Thyroid gland (tissue), 4 donors: Measurements from ENCODE around the gene PADI1.

Experiments used
- POLR2A ChIP-seq, 2 donors: fragments of 450-650 bp; IDR thresholded peaks; one replicate each; pipeline ENCODE4 v1.6.1; 2017; ENCODE audit warnings: antibody characterized with exemption in 2 of 2, mild to moderate bottlenecking in 2 of 2, moderate library complexity in 1 of 2
- TF ChIP-seq, protein P1 (sequence below), 6 experiments: fragments of 200-600 bp in 3 of 6; fragments of 450-650 bp in 3 of 6; sonication (generic) in 3 of 6; IDR thresholded peaks; one replicate each; pipeline ENCODE4 v1.5.1; 2016 to 2019; ENCODE audit warnings: antibody characterized with exemption in 6 of 6, mild to moderate bottlenecking in 2 of 6, inconsistent platforms in 1 of 6, moderate library complexity in 1 of 6

DNA sequence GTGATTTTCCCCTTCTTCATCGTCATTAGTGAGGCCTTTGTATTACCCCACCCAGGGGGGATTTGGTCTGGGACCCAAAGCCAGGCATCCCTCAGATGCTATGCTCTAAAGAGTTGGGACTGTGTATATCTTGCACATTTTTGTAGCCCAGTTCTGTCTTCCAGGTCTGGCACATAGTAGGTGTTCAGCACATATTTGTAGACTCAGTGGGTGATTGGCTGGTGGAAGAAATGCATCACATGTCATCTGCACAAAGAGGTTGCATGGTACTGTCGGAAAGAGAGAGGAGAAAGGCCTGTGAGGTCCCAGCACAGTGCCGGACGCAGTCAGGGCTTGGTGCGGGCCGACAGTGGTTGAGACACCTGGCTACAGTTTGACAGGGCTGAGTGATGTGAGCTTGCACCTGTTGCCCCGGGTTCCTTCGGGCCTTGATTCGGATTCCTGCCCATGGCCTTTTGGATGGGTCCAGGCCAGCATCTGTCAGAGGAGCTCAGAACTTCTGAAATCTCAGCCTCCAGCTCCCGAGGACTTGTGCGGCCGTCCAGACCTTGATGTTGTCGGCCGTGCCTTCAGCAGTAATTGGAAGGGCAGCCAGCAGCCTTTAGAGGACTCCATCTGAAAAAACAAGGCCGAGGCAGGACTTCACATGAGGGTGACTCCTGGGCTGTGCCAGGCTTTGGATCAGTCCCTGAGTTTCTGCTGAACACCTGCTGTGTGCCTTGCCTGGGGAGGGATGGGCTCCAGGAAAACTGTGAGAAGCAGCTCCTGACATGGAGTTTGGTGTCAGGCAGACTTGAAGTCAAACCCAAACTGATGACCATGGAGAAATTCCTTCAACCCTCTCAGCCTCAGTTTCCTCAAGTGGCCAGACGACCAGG lies 40.9 kb upstream of the PADI1 start:
- TF ChIP-seq, protein P1, sequence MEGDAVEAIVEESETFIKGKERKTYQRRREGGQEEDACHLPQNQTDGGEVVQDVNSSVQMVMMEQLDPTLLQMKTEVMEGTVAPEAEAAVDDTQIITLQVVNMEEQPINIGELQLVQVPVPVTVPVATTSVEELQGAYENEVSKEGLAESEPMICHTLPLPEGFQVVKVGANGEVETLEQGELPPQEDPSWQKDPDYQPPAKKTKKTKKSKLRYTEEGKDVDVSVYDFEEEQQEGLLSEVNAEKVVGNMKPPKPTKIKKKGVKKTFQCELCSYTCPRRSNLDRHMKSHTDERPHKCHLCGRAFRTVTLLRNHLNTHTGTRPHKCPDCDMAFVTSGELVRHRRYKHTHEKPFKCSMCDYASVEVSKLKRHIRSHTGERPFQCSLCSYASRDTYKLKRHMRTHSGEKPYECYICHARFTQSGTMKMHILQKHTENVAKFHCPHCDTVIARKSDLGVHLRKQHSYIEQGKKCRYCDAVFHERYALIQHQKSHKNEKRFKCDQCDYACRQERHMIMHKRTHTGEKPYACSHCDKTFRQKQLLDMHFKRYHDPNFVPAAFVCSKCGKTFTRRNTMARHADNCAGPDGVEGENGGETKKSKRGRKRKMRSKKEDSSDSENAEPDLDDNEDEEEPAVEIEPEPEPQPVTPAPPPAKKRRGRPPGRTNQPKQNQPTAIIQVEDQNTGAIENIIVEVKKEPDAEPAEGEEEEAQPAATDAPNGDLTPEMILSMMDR (IDR thresholded peaks at IDR 0.05): no peak
- no peak for TF ChIP-seq POLR2A (IDR thresholded peaks at IDR 0.05)
